Heart left ventricle (tissue), 13 donors: ENCODE data around the gene SPATA2.

ENCODE experiments used
- CTCF ChIP-seq, 12 donors: fragments of 200-600 bp; sonication (generic) in 4 of 12; IDR thresholded peaks; one replicate each; pipeline versions ENCODE4 v1.5.0 to v1.8.0; 2018 to 2022; ENCODE audit warnings: antibody characterized with exemption in 12 of 12, mild to moderate bottlenecking in 5 of 12
- POLR2A ChIP-seq, 2 donors: fragments of 450-650 bp; IDR thresholded peaks; one replicate each; pipeline ENCODE4 v1.6.1; 2017; ENCODE audit warnings: antibody characterized with exemption in 2 of 2, mild to moderate bottlenecking in 2 of 2, moderate library complexity in 2 of 2
- donor health status: ischemic (EF 13 %, LVEDD 7.1; RV severe dilation, severe dysfunction).
- donor health status: DM: no; HTN: yes; CAD: no.
- donor health status: DM: no; HTN: no; CAD: no.
- donor health status: ischemic (EF 25% LVEDD 6.9; RV normal size, moderate dysfunction).
- donor health status: ischemic (EF 25% LVEDD 5.7; RV mildly dilated, moderate dysfunction).
- donor health status: ischemic (EF 35%, LVEDD 5.7; RV mildly dilated, moderate dysfunction).
- donor health status: nonischemic (EF 11% LVEDD 7.7; RV severe dilation, severe dysfunction).
- donor health status: DM: yes; HTN: yes; CAD: no.
- donor health status: PGD.
- donor health status: ischemic (EF 29% LVEDD 5.4; RV normal size, mild dysfunction).
- donor health status: nonischemic (EF 23%, LVEDD 6.1; RV moderate dilation, normal function).

DNA sequence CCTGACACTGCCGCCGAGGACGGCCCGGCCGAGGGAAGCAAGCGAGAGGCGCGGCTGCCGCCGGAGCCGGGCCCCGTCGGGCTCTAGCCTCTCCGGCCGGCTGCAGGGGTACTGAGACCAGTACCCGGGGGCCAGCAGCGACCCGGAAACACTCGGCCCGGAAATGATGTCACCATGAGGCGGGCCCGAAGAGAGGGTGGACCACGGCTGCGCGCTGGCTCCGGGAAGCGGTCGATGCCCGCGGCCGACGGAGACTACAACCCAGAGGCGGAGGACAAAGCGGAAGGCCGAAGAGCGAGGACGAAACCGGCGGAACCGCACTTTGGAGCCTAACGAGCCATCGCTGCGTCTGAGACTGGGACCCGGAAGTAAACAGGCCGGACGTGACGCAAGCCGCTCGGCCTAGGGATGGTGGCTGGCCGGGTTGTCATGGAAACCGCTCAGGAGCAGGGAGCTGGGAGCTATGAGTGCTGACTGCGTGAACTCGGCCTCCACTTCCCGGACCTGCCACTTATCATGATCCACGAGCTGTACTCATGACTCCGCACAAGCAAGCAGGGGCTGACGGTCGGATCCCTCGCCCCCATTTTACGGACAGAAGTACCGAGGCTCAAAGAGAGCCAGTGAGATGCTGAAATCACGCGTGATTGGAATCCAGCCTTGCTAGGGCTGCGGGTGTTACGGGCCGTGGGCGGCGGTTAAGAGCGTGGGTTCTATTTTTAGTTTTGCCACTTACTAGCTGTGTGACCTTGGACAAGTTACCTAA, at the start of gene SPATA2:
- TF ChIP-seq POLR2A (IDR thresholded peaks at IDR 0.05) (peak in 1 of 2 donors; percentile 57), CTCF (IDR thresholded peaks at IDR 0.05) (no peak)
